ENCODE data around the gene FSTL4. TPM values are rescaled to one million over a fixed set of nuclear protein-coding genes. Genes with fewer than 3 reads are reported as not detected.

Gene FSTL4
- total and polyA plus RNA-seq, 2 donors (not counting 1 experiment from before 2014, with no cell fraction given), result 0.31 to 6.7 TPM

- Histone ChIP-seq H3K4me2 (replicated peaks; ENCODE audit: low read depth, low read length, poor library complexity, severe bottlenecking) (no peak overlapping the region), H3K27ac (ENCODE audit: low read length in 2 of 2) (no peak overlapping the region)
- intact Hi-C loops (cut with micrococcal nuclease), result no loop called here
These were observed 153.9 kb downstream of the FSTL4 start for GRCh38 chr5:133458435-133458834.

More at GRCh38 chr5:133458435-133458834, 153.9 kb downstream of the FSTL4 start:
- Mint-ChIP-seq H3K4me3 (no peak overlapping the region), H3K9me3 (ENCODE audit: insufficient read depth) (no peaks in the 10 kb centered on the region), H3K4me1 (no peaks in the 10 kb centered on the region), H3K27ac (no peak overlapping the region), H3K27me3 (peaks cover under 1% of the 10 kb centered on the region)
- ATAC-seq (ENCODE audit: low read depth) (no peak), DNase-seq (no peak)
- H3K9me3 ChIP-seq (ENCODE audit: control extremely low read depth in 1 of 3, control insufficient read depth in 2 of 3, insufficient read depth in 1 of 3, low read length in 2 of 3), result no peaks in the 10 kb centered on the region
- no peak overlapping the region for H3K4me3 ChIP-seq (ENCODE audit: control extremely low read depth in 1 of 5, extremely low read depth in 1 of 5, insufficient read depth in 1 of 5, low read depth in 2 of 5, low read length in 4 of 5)
- ChIA-PET CTCF (no interaction called here), POLR2A (no interaction called here)
- no peak overlapping the region for H3K9ac ChIP-seq (ENCODE audit: low read length)
- H3K79me2 ChIP-seq (ENCODE audit: control insufficient read depth, insufficient read depth, low read length), result no peaks in the 10 kb centered on the region
- TF ChIP-seq EZH2 (IDR thresholded peaks at IDR 0.05; ENCODE audit: borderline replicate concordance, insufficient read depth, low read depth, low read length, poor library complexity, severe bottlenecking) (no peak), CTCF (IDR thresholded peaks at IDR 0.05) (no peak)
- H3K27me3 ChIP-seq (replicated peaks in 1 of 4; ENCODE audit: control extremely low read depth in 1 of 4, control insufficient read depth in 3 of 4, insufficient read depth in 4 of 4, low read length in 3 of 4), result no peaks in the 10 kb centered on the region
- H4K20me1 ChIP-seq (ENCODE audit: control insufficient read depth, insufficient read depth, low read length, poor library complexity, severe bottlenecking), result no peaks in the 10 kb centered on the region
- no peaks in the 10 kb centered on the region for H3K4me1 ChIP-seq (ENCODE audit: control insufficient read depth in 2 of 2, insufficient read depth in 2 of 2, low read length in 2 of 2)
- H3K36me3 ChIP-seq (replicated peaks in 1 of 2; ENCODE audit: control extremely low read depth in 1 of 2, control insufficient read depth in 1 of 2, extremely low read depth in 1 of 2, insufficient read depth in 2 of 2, low read length in 1 of 2), result no peaks in the 10 kb centered on the region
- 67% methylated on average over 1 of the region's 2 CpGs for WGBS (ENCODE audit: insufficient coverage)
- H2AFZ ChIP-seq (ENCODE audit: insufficient read depth, low read depth, low read length, poor library complexity, severe bottlenecking), result no peak overlapping the region

Data from B cell (primary cell).